Occipital lobe (tissue), 2 donors: ENCODE data around the gene PKP1. TPM values are rescaled to one million over a fixed set of nuclear protein-coding genes. Genes with fewer than 3 reads are reported as not detected.

ENCODE experiments used
- DNase-seq: peaks from one replicate; lab custom pipeline; 2025; lab: John Stamatoyannopoulos, UW
- total RNA-seq: library from RNA; depleted of rRNA; stranded (reverse); fragments of >200 nt; gene quantifications from one replicate; pipeline ENCODE4 v1.2.3, GENCODE V29; 2014

The PKP1 gene
- total RNA-seq, 1 donor from 2014 or later: 0.16 TPM

DNA sequence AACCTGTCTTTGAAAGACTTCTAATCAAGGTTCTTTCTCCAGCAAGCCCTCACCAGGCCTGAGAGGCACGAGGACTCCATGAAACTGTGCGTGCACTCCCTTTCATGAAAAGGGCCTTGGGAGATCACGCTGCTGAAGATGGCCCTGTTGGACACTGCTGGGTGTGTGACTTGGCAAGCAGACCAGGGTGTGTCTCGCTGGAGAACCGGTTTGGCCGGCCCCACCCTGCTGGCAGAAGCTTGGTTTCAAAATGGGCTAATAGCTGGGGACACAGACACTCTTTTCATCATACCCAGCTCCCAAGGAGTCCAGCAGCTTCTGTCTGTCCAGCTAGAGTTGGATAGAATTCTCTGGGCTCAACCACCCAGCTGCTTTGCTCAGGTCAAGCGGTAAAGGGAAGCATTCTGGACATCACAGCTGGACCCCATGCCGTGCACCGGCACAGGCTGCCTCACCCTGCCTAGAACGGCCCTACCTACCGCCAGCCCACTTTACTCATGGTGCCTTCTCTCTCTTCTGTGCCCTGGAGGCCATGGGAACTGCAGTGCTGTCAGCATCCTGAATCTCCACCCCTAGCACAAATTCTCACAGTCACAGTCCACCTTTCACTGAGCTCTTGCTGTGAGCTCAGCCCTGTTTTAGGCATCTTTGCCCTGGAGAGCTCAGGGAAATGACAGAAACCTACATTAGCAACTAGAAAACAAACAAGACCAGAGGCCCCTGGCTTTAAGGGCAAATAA lies 24.6 kb downstream of the PKP1 start:
- no peak for DNase-seq

DNA sequence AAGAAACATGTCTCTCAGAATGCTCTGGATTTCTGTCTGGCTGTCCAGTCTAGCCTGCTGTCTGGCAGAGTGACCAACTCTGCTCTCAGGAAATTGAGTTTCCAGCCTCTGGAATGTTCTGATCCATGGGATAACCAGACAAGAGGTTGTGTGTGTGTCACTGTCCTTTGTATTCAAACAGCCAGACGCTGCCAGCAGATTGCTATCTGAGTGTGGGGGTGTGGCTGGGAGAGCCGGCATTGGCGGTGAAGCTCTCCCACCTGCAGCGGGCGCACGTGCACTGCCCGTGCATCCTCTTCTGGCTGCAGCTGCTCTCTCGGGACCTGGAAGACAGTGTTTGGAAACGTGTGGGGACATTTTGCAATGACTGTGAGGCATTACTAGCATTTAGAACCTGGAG lies 26.1 kb downstream of the PKP1 start:
- peak; percentile 7 for DNase-seq

DNA sequence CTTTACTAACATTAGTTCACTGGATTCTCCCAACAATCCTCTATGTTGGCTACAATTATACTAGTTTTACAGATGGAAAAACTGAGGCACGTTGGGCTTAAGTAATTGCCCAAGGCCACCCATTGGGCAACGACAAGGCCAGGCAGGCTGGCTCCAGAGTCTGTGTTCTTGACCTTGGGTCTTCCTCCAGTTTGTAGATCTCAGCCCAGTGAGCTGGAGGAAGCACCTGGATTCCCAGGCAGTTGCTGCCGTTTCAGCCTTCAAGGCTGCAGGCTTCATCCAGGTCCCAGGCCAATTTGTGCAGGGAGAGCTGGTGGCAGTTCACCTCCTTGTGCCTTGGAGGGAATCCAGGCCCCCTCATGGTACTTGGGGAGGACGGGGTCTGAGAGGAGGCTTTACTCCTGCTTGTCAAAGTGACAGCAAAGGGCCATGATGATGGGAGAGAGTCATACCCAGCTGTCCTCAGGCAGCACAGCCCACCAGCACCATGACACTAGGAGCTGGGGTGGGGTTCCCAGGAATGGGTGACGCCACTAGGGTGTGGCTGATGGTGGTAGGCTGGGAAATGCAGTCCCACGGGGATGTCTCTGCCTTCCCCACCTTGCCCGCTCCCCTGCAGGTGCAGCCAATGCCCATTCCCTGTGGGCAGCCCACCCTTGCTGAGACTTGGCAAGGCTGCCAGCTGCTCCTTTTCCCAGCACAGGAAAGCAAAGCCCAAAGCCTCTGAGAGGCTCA lies 27.1 kb downstream of the PKP1 start:
- DNase-seq: no peak

DNA sequence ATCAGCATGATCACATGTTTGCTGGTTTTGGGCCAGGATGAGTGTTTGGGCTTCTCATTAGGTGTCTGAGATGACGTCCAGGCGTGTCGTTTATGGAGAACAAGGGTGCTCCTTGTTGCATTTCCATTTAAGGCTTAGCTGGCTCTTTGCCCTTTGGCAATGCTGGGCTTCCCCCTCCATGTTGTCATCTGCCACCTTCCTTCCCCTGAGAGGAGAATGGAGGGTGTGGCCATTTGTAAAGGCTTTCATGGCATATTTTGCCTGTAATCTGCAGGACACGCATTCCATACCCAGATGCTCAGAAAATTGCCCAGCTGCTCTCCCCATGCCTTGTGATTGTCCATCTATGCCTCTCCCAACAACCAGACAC lies 27.7 kb downstream of the PKP1 start:
- DNase-seq: no peak

DNA sequence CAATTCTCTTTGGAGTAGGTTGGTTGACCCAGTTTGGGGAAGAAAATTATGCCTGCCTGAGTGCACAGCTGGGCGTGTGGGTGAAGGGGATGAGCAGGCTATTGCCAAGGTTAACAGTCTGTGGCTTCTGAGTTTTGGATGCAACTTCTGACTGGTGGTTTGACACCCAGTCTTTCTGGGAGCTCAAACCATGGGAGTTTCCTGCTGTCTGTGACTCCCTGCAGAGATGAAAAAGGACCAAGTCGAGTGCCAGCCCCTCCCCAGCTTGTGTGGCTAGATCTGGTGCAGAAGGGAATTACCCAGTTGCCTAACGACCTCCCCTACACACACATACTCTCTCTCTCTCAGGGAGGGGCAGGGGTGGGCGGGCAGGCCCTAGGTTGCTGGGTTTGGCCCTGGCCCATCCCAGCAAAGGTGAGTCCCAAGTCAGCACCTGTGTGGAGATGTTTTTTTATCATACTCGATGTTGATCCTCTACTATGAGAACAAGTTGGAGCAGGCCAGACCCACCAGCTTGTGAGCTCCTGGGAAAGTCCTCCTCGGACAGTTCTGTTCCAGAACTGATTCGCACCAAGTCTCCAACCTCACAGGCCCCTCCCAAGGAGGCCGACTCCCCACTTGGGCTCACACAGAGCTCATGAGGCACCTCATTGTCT lies 28.2 kb downstream of the PKP1 start:
- no peak for DNase-seq

DNA sequence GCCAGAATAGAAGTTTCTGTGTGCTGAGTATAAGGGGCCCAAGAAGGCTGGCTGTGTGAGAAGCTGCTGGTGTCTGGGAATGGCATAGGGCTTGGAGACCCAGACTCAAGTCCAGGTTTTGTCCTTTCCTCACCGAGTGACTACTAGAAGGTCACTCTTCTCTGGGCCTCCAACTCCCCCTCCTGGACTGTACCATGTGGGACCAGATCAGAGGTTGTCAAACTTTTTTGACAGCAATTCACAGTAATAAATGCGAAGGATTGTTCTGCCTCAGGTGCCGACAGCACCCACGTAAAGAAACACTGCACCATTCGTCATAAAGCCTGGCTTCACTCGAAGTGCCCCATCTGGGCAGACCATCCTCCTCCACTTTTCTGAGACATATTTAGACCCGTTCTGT lies 29.0 kb downstream of the PKP1 start:
- no peak for DNase-seq

DNA sequence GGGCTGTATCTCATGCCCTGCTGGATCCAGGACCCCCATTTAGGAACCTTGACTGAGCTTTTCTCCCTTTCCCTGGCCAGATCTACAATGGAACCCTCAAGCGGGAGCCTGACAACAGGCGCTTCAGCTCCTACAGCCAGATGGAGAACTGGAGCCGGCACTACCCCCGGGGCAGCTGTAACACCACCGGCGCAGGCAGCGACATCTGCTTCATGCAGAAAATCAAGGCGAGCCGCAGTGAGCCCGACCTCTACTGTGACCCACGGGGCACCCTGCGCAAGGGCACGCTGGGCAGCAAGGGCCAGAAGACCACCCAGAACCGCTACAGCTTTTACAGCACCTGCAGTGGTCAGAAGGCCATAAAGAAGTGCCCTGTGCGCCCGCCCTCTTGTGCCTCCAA lies 29.8 kb downstream of the PKP1 start:
- no peak for DNase-seq

DNA sequence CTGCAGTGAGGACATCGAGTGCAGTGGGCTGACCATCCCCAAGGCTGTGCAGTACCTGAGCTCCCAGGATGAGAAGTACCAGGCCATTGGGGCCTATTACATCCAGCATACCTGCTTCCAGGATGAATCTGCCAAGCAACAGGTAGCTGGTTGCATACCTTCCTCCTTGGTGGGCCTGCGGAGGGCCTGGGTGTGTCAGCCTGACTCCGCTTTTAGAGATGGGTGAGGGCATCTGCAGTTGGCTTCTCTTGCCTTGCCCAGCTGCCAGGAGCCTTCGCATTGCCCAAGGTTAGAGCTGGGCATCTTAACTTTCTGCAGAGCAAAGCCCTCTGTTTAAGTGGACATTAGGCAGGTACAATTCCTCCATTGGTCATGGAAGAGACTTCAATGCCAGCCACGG lies 33.2 kb downstream of the PKP1 start:
- no peak for DNase-seq

DNA sequence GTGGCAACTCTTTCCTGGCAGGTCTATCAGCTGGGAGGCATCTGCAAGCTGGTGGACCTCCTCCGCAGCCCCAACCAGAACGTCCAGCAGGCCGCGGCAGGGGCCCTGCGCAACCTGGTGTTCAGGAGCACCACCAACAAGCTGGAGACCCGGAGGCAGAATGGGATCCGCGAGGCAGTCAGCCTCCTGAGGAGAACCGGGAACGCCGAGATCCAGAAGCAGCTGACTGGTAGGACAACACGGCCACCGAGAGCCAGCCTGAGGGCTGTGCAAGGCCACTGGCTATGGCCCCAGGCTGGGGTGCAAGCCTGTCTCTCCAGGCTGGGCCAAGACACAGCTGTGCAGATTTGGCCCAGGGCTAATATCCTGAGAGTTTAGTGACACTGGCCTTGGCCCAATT lies 34.2 kb downstream of the PKP1 start:
- DNase-seq: no peak

DNA sequence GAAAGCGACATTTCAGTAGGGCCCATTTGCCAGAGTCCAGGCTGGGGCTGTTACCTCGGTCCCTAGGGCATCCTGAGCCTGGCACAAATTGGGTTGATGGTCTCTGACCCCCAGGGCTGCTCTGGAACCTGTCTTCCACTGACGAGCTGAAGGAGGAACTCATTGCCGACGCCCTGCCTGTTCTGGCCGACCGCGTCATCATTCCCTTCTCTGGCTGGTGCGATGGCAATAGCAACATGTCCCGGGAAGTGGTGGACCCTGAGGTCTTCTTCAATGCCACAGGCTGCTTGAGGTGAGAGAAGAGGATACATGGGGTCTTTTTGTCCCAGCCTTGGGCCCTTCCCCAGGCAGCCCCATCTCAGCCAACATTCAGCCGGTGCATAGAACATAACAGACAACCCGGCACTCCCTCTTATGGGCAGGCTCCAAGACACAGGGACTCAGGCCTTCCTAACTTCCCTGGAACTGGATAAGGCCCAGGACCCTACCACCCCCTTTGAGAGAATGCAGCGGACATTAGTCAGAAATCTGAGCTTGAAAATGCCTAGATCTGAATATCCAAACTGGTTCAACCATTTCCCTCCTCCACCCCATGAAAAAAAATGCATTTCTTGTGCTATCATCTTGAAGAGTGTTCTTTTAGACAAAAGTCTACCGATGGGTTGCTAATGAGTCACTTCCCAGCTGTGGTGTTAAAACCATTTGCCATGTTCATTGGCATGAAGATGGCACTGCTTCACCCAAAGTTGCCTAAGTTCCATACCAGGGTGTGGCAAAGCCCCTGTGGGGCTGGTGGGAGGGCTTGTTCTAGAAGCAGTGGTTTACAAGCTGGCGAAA lies 35.4 kb downstream of the PKP1 start:
- DNase-seq: no peak

DNA sequence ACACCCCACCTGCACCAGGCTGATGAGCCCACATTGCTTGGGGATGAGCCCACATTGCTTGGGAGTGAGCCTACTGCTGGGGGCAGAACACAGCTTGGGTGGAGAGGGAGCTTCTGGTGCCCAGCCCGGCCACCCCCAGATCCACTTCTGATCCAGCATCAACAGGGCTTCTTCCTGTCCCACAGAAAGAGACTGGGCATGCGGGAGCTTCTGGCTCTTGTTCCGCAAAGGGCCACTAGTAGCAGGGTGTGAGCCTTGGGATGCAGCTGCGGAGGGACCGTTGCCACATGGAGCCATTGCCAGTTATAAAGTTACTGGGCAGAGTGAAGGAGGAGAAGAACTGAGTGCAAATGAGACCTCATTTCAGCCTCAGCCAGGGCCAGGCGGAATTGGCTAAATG lies 36.3 kb downstream of the PKP1 start:
- DNase-seq: no peak

DNA sequence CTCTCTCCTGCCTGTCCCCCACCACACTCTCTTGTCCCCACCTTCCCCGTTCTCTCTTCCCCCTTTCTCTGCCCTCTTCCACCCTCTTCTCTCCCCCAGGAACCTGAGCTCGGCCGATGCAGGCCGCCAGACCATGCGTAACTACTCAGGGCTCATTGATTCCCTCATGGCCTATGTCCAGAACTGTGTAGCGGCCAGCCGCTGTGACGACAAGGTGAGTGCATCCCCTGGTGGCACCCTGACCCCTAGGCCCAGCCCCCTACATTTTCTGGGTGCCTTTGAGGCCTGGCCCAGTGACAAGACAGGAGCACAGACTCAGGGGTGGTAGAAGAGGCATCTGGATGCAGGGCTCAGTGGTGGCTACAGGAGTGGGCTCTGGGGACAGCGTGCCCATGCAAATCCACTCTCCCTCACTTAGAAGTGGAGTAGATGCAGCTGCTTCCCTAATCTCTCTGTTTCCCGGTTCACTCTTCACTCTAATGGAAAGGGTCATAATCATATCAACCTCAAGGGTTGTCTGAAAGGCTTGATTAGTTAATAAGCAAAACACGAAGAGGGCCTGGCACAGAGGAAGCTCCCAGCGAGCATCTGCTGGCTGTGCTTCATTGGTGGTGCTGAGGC lies 37.0 kb downstream of the PKP1 start:
- no peak for DNase-seq

DNA sequence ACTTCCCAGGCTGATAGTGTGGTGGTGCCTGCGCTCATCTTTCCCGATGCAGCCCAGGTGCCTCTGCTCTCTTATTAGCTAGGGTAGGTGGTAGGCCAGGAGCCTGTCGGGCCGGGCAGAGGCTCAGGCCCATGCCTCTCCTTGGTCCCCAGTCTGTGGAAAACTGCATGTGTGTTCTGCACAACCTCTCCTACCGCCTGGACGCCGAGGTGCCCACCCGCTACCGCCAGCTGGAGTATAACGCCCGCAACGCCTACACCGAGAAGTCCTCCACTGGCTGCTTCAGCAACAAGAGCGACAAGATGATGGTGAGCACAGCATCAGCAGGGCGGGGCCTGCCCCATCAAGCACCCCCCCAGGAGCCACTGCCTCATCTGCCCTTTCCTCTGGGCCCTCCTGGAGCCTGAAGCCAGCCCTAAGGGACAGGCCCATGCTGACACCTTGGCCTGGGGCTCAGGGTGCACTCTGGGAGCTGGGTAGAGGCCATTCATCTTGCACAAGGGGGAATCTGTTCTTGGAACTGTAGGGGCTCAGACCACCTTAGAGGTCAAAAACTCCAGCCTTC lies 38.6 kb downstream of the PKP1 start:
- DNase-seq: no peak

DNA sequence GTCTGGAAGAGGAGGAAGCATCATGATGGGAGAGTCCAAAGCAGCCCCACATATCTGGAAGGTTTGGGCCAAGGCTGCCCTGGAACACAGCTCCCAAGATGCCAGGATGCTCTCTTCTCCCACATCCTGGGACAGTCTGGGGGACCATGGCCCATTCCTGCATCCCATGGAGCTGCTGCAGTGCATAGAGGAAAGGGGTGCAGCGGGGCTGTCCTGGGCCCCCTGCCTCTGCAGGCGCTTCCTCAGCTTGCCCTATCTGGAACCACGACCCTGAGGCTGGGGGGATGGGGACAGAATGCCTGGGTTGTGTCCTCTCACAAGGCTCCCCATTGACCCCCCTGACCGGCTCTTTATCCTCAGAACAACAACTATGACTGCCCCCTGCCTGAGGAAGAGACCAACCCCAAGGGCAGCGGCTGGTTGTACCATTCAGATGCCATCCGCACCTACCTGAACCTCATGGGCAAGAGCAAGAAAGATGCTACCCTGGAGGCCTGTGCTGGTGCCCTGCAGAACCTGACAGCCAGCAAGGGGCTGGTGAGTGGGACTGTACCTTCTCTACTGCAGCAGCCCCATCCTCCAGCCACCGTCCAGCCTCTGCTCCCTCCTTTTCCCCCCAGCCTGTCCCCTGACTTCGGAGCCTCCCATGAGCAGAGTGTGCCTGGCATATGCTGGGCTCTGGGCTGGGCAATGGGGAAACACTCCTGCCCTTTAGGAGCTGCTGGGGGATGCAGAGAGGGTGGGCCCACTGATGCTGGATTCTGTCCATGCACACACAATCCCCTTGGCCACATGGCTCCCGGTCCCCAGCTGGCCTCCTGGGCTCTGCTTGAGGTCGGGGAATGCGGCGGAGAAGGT lies 39.6 kb downstream of the PKP1 start:
- no peak for DNase-seq

DNA sequence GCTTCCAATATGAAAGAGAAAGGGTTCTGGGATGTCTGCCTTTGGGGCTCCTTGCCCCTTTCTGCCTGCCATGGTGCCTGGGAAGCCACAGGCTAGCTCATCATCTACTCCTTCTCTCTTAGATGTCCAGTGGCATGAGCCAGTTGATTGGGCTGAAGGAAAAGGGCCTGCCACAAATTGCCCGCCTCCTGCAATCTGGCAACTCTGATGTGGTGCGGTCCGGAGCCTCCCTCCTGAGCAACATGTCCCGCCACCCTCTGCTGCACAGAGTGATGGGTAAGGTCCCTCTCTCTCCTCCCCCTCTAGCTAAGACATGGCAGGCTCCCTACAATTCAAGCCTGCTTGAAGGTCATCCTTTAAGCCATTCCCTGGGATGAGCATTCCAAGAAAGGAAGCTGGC lies 41.0 kb downstream of the PKP1 start:
- no peak for DNase-seq

DNA sequence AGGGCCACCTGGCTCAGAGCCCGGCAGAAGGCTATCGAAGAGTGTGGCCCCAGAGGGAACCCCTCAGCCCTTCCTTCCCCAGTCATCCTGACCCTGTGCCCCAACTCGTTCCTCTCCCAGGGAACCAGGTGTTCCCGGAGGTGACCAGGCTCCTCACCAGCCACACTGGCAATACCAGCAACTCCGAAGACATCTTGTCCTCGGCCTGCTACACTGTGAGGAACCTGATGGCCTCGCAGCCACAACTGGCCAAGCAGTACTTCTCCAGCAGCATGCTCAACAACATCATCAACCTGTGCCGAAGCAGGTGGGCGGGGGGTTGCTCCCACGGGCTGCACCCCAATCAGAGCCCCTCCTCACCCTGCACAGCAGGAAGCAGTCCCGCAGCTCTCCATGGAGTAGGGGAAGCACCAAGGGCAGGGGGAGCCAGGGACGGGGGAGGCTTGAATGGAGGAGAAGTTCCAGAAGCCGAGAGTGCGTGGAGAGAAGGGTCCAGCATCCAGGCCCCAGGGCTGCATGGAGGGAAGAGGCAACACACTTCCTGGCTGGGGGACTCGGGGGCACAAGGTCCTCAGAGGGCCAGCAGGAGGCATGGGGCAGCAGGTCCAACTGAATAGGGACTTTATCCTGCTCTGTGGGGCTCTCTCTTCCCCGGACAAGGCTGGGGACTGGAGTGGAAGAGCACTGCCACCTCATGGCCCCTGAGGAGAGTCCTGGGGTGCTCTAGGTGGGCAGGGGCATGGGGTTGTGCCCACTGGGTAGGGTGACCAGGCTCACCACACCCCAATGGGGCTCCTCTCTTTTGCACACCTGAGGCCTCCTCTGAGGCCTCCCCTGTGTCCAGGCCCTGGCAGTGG lies 41.7 kb downstream of the PKP1 start:
- DNase-seq: no peak

DNA sequence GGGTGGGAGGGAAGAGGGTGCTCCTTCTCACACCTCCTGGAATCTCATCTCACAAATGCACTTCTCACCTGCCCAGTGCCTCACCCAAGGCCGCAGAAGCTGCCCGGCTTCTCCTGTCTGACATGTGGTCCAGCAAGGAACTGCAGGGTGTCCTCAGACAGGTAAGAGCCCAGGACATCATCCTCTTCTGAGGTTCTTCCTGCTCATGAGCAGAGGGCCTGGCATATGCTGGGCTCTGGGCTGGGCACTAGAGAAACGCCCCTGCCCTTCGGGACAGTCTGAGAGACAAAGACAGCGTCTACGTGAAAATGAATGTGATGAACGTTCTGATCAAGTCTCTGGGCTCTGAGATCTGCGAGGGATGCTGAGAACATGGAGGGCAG lies 42.4 kb downstream of the PKP1 start:
- DNase-seq: no peak

DNA sequence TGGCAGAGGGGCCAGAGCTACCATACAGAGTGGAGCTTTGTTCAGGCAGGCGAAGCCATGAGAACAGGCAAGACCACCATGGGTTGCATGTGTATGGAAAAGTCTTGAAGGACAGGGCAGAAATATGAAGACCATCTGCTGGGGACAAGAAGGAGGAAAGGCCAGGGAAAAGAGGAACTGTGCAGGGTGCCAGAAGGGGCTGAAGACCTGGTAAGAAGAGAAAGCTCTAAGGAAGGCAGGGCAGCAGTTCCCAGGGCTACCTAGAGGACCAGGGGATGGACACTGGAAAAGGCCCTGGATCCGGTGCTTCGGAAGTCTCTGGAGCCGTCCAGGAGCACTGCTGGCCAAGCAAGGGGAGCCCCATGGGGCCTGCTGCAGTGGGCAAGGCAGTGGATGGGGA lies 43.4 kb downstream of the PKP1 start:
- no peak for DNase-seq

DNA sequence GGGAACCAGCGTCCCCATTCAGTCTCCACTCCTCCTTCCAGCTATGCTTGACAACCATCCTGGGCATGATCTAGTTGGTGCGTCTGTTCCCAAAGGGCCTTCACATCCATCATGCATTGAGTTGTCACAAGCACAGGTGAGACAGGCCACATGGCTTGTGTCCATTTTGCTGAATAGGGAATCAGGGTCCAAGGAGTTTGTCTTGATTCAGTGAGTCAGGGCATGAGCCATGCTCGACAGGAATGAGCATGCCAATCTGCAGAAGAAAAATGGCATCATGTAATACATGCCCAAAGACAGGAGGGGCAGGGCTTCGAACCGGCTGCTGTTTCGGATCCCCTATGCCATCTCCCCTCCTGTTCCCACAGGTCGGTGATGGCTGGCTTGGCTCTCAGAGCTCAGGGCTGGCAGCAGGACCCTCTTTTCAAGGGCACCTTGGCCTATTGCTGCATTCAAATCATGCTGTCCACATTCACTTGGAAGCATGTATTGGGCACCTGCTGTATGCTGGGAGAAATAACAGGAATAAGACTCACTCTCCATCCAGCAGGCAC lies 44.5 kb downstream of the PKP1 start:
- no peak for DNase-seq
